Smooth muscle cell (in vitro differentiated cells): Measurements from ENCODE around the gene C2orf72. TPM values are rescaled to one million over a fixed set of nuclear protein-coding genes. Genes with fewer than 3 reads are reported as not detected.
A peak's percentile ranks its signal among the peaks of the same experiment; 100 is the strongest.

ENCODE experiments used
- DNase-seq: peaks from one replicate; lab custom pipeline; 2025; ENCODE audit not compliant: unreplicated experiment; lab: John Stamatoyannopoulos, UW
- H2AFZ ChIP-seq: fragments of 200-600 bp; sonication (generic); 2 replicates; pipeline ENCODE4 v1.6.0; 2016; ENCODE audit warnings: antibody characterized with exemption, low read depth, mild to moderate bottlenecking
- H3F3A ChIP-seq: fragments of 200-600 bp; sonication (generic); 2 replicates; pipeline ENCODE4 v1.6.0; 2017; ENCODE audit warnings: antibody characterized with exemption, low read depth
- H3K27ac ChIP-seq: fragments of 200-600 bp; sonication (generic); 2 replicates; pipeline ENCODE4 v1.5.1; 2016; ENCODE audit warnings: low read depth, mild to moderate bottlenecking
- H3K27me3 ChIP-seq: fragments of 200-600 bp; sonication (generic); 2 replicates; pipeline ENCODE4 v1.6.1; 2016; ENCODE audit warnings: low read depth, mild to moderate bottlenecking
- H3K36me3 ChIP-seq: fragments of 200-600 bp; sonication (generic); 2 replicates; pipeline ENCODE4 v1.5.1; 2016; ENCODE audit warnings: low read depth
- H3K4me1 ChIP-seq: fragments of 200-600 bp; sonication (generic); 2 replicates; pipeline ENCODE4 v1.5.1; 2016; ENCODE audit warnings: low read depth
- H3K4me2 ChIP-seq: fragments of 200-600 bp; sonication (generic); 2 replicates; pipeline ENCODE4 v1.6.0; 2016; ENCODE audit warnings: mild to moderate bottlenecking
- H3K4me3 ChIP-seq: fragments of 200-600 bp; sonication (generic); 2 replicates; pipeline ENCODE4 v1.5.1; 2016; ENCODE audit warnings: mild to moderate bottlenecking
- H3K79me2 ChIP-seq: fragments of 200-600 bp; sonication (generic); 2 replicates; pipeline ENCODE4 v1.6.0; 2016; ENCODE audit warnings: low read depth, mild to moderate bottlenecking
- H3K9ac ChIP-seq: fragments of 200-600 bp; sonication (generic); 2 replicates; pipeline ENCODE4 v1.6.0; 2016; ENCODE audit warnings: low read depth
- H3K9me3 ChIP-seq: fragments of 200-600 bp; sonication (generic); replicated peaks from 2 replicates; pipeline ENCODE4 v1.5.1; 2016; ENCODE audit warnings: low read depth
- H4K20me1 ChIP-seq: fragments of 200-600 bp; sonication (generic); 2 replicates; pipeline ENCODE4 v1.6.0; 2016; ENCODE audit warnings: low read depth
- CTCF ChIP-seq: fragments of 200-600 bp; sonication (generic); IDR thresholded peaks from 2 replicates; pipeline ENCODE4 v1.5.1; 2017; ENCODE audit warnings: borderline replicate concordance, mild to moderate bottlenecking, antibody characterized with exemption; ENCODE audit not compliant: insufficient read depth, poor library complexity, severe bottlenecking
- WGBS: methylation state at CpG from one replicate; pipeline ENCODE4 v1.1.7; 2016; ENCODE audit warnings: low lambda C conversion rate; 5-methylcytosine and 5-hydroxymethylcytosine counted together
- polyA plus RNA-seq: library from polyadenylated mRNA; unstranded; fragments of >200 nt; fragmentation: Nextera tagmentation; extraction: Ambion mirVana; gene quantifications from 2 replicates; pipeline ENCODE4 v1.2.1, GENCODE V29; 2016
- total RNA-seq: library from RNA; depleted of rRNA; stranded (reverse); fragments of >200 nt; gene quantifications from 2 replicates; pipeline ENCODE4 v1.2.3, GENCODE V29; 2014

The C2orf72 gene
- total and polyA plus RNA-seq, 2 experiments from 2014 or later = 0.48 to 1.2 TPM

DNA sequence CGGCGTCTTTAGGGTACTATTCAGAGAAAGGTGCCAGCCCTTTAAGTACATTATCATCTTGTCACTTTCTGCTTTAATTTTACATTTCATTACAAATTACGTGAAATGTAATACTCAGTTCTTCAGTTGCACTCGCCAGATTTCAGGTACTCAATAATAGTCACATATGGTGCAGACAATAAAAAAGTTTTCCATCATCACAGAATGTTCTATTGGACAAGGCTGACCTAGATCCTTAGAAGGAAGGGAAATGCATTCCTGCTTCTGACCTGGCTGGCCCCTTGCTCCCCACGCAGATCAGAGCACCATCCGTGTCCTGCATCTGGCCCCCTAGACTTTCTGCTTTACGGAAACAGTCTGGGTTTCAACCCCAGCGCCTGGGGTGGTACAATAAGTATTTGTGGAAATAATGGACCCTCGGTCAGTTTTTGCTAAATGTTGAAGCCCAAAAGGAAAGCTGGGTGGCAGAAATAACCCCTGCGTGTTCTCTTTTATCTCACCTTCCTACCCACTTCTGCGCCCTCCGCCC lies 681 bp upstream of the C2orf72 start:
- WGBS = 67% methylated on average over 12 of the region's 12 CpGs
- H3K79me2 ChIP-seq = no peaks in the 10 kb centered on the region
- H3K4me2 ChIP-seq = no peak overlapping the region

DNA sequence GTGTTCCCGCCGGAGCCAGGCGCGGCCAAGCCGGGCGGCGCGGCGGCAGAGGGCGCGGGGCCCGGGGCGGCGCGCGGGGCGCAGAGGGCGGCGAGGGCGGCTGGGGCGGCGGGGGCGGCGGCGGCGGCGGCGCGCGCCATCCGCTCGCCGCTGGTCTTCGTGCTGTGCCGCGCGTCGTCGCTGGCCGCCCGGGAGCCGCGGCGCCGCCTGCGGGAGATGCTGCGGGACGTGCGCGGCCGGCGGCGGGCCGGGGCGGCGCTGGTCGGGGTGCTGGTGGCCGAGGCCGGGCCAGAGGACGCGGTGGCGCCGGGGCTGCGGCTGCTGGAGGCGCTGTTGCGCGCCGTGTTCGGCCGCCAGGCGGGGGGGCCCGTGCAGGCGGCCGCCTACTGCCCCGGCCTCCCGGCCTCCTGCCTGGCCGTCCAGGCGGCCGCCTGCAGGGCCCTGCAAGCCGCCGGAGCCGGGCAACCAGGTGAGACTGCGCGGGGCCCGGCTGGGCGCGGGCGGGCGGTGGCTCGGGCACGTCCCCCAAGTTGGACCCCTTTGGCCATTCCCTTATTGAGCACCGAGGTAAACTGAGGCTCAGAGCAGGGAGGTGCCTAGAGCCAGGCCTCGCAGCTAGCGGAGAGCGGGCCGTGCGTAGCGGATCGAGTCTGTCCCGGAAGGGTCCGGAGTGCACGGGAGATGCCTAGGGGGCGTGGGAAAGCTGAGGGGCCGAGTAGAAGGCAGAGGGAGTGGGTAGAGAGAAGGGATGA lies 584 bp downstream of the C2orf72 start:
- H3K36me3 ChIP-seq = no peaks in the 10 kb centered on the region
- no peaks in the 10 kb centered on the region for H3K9me3 ChIP-seq
- H4K20me1 ChIP-seq = no peaks in the 10 kb centered on the region
- H3K27ac ChIP-seq = no peak overlapping the region
- H3K27me3 ChIP-seq = peaks cover 71% of the 10 kb centered on the region
- no peak for DNase-seq
- no peaks in the 10 kb centered on the region for H3K4me1 ChIP-seq
- H3K79me2 ChIP-seq = no peaks in the 10 kb centered on the region
- WGBS = 2% methylated on average over 33 of the region's 104 CpGs
- peak overlapping the region; percentile 84 for H3K4me2 ChIP-seq
- H3K4me3 ChIP-seq = peak overlapping the region; percentile 53
- no peak overlapping the region for H3K9ac ChIP-seq
- no peak overlapping the region for H2AFZ ChIP-seq
- H3F3A ChIP-seq = no peaks in the 10 kb centered on the region
- no peak for TF ChIP-seq CTCF

More for the DNA sequence above, 681 bp upstream of the C2orf72 start:
- Histone ChIP-seq H3F3A (no peaks in the 10 kb centered on the region), H3K4me1 (no peaks in the 10 kb centered on the region), H3K36me3 (no peaks in the 10 kb centered on the region), H3K27me3 (peaks cover 80% of the 10 kb centered on the region), H3K27ac (no peak overlapping the region), H3K9ac (no peak overlapping the region), H2AFZ (no peak overlapping the region), H4K20me1 (no peaks in the 10 kb centered on the region), H3K4me3 (no peak overlapping the region), H3K9me3 (no peaks in the 10 kb centered on the region)
- DNase-seq = no peak
- TF ChIP-seq CTCF = no peak

- peaks cover 65% of the 10 kb centered on the region for H3K27me3 ChIP-seq
These were observed 1.4 kb downstream of the C2orf72 start for GRCh38 chr2:231038483-231039293.

More at GRCh38 chr2:231038483-231039293, 1.4 kb downstream of the C2orf72 start:
- no peak for DNase-seq
- Histone ChIP-seq H3K9me3 (no peaks in the 10 kb centered on the region), H3K4me1 (no peaks in the 10 kb centered on the region), H3K4me2 (peak overlapping the region; percentile 84), H3K27ac (no peak overlapping the region), H2AFZ (no peak overlapping the region), H3K4me3 (peak overlapping the region; percentile 53), H4K20me1 (no peaks in the 10 kb centered on the region), H3K9ac (no peak overlapping the region), H3K36me3 (no peaks in the 10 kb centered on the region), H3F3A (no peaks in the 10 kb centered on the region), H3K79me2 (no peaks in the 10 kb centered on the region)
- TF ChIP-seq CTCF = no peak
- 34% methylated on average over 21 of the region's 21 CpGs for WGBS
